CD14-positive monocyte (primary cell): ENCODE data around the gene GIPR. TPM values are rescaled to one million over a fixed set of nuclear protein-coding genes. Genes with fewer than 3 reads are reported as not detected.

Source experiments
- DNase-seq, 3 donors: peaks; one replicate each; pipeline ENCODE4 v3.0.0-alpha.2; 2011 to 2022
- H2AFZ ChIP-seq: 2 replicates; pipeline ENCODE4 v1.6.0; 2012; ENCODE audit warnings: mild to moderate bottlenecking, low read depth, low read length, inconsistent platforms; ENCODE audit not compliant: insufficient read depth, poor library complexity, severe bottlenecking
- H3K27ac ChIP-seq, 2 donors: 1 replicate in 1 of 2; 2 replicates in 1 of 2; pipeline ENCODE4 v1.5.1; 2012 to 2013; ENCODE audit warnings: low read length in 2 of 2, control low read depth in 1 of 2, inconsistent platforms in 1 of 2, low read depth in 1 of 2, mild to moderate bottlenecking in 1 of 2
- H3K27me3 ChIP-seq, 2 donors: one replicate each; pipeline versions ENCODE4 v1.6.0 to v1.6.1; 2011 to 2013; ENCODE audit warnings: low read length in 2 of 2; ENCODE audit not compliant: control insufficient read depth in 2 of 2, insufficient read depth in 2 of 2
- H3K36me3 ChIP-seq, 2 donors: replicated peaks in 1 of 2; 1 replicate in 1 of 2; 2 replicates in 1 of 2; pipeline versions ENCODE4 v1.5.1 to v1.6.1; 2012 to 2013; ENCODE audit warnings: low read length in 2 of 2, control low read depth in 1 of 2, inconsistent platforms in 1 of 2, mild to moderate bottlenecking in 1 of 2; ENCODE audit not compliant: insufficient read depth in 2 of 2, control insufficient read depth in 1 of 2
- H3K4me1 ChIP-seq, 2 donors: 1 replicate in 1 of 2; 2 replicates in 1 of 2; pipeline versions ENCODE4 v1.5.1 to v1.6.1; 2012 to 2013; ENCODE audit warnings: low read length in 2 of 2, control low read depth in 1 of 2, inconsistent platforms in 1 of 2, mild to moderate bottlenecking in 1 of 2, moderate library complexity in 1 of 2; ENCODE audit not compliant: insufficient read depth in 2 of 2, control insufficient read depth in 1 of 2
- H3K4me2 ChIP-seq: replicated peaks from 2 replicates; pipeline ENCODE3; 2012; ENCODE audit warnings: low read length, moderate library complexity, mild to moderate bottlenecking; ENCODE audit not compliant: poor library complexity, severe bottlenecking; ENCODE audit errors: extremely low read depth
- H3K4me3 ChIP-seq, 3 experiments: fragments of 200-600 bp in 1 of 3; sonication (generic) in 1 of 3; replicated peaks in 1 of 3; 1 replicate in 2 of 3; 2 replicates in 1 of 3; pipeline ENCODE4 v1.5.1; 2011 to 2013; ENCODE audit warnings: low read length in 3 of 3, mild to moderate bottlenecking in 3 of 3, control low read depth in 2 of 3, low read depth in 2 of 3, inconsistent platforms in 1 of 3, moderate library complexity in 1 of 3
- H3K79me2 ChIP-seq: 2 replicates; pipeline ENCODE4 v1.6.0; 2012; ENCODE audit warnings: mild to moderate bottlenecking, control low read depth, inconsistent platforms, low read length, moderate library complexity; ENCODE audit not compliant: insufficient read depth
- H3K9ac ChIP-seq: 2 replicates; pipeline ENCODE4 v1.6.0; 2017; ENCODE audit warnings: low read length, mild to moderate bottlenecking; ENCODE audit not compliant: insufficient read depth, poor library complexity, severe bottlenecking
- H3K9me3 ChIP-seq, 2 donors: replicated peaks in 1 of 2; 1 replicate in 1 of 2; 2 replicates in 1 of 2; pipeline versions ENCODE4 v1.5.1 to v1.6.1; 2012 to 2013; ENCODE audit warnings: low read length in 2 of 2, control low read depth in 1 of 2; ENCODE audit not compliant: control insufficient read depth in 1 of 2, insufficient read depth in 1 of 2
- H4K20me1 ChIP-seq: 2 replicates; pipeline ENCODE4 v1.6.0; 2012; ENCODE audit warnings: mild to moderate bottlenecking, low read length, control low read depth, moderate library complexity; ENCODE audit not compliant: insufficient read depth
- H3K27ac Mint-ChIP-seq, 7 donors: one replicate each; pipeline ENCODE4 v1.8.0; 2020; ENCODE audit warnings: mild to moderate bottlenecking in 7 of 7, mixed read lengths in 7 of 7, moderate library complexity in 6 of 7, inconsistent platforms in 2 of 7
- H3K27me3 Mint-ChIP-seq, 3 donors: one replicate each; pipeline ENCODE4 v1.8.0; 2021 to 2022; ENCODE audit warnings: low read depth in 3 of 3, mild to moderate bottlenecking in 3 of 3, mixed read lengths in 3 of 3, moderate library complexity in 3 of 3, inconsistent platforms in 1 of 3
- H3K36me3 Mint-ChIP-seq, 2 donors: one replicate each; pipeline ENCODE4 v1.8.0; 2020; ENCODE audit warnings: mixed read lengths in 2 of 2, inconsistent platforms in 1 of 2, mild to moderate bottlenecking in 1 of 2
- H3K4me1 Mint-ChIP-seq: one replicate; pipeline ENCODE4 v1.8.0; 2020; ENCODE audit warnings: mild to moderate bottlenecking, mixed read lengths
- H3K4me3 Mint-ChIP-seq, 2 donors: one replicate each; pipeline ENCODE4 v1.8.0; 2020; ENCODE audit warnings: mild to moderate bottlenecking in 2 of 2, mixed read lengths in 2 of 2, moderate library complexity in 1 of 2
- H3K9me3 Mint-ChIP-seq, 7 donors: one replicate each; pipeline ENCODE4 v1.8.0; 2020 to 2022; ENCODE audit warnings: mixed read lengths in 7 of 7, mild to moderate bottlenecking in 6 of 7, moderate library complexity in 6 of 7, inconsistent platforms in 2 of 7
- CTCF ChIP-seq: fragments of 200-600 bp; IDR thresholded peaks from one replicate; pipeline ENCODE4 v1.8.0; 2022; ENCODE audit warnings: antibody characterized with exemption, mild to moderate bottlenecking
- WGBS: methylation state at CpG from one replicate; pipeline ENCODE4 v1.1.5; 2013; ENCODE audit warnings: missing lambda C conversion rate; ENCODE audit not compliant: insufficient coverage; 5-methylcytosine and 5-hydroxymethylcytosine counted together
- intact Hi-C, 2 donors: fragments of 100-400 bp; cut with micrococcal nuclease; formaldehyde crosslinking; loops; one replicate each; pipeline versions ENCODE4 v1.15.0 to v1.15.1; 2023
- polyA plus RNA-seq, 3 donors: library from polyadenylated mRNA; depleted of rRNA in 1 of 3; unstranded in 2 of 3; stranded (reverse) in 1 of 3; fragments of 300-500 nt in 2 of 3; fragments of >200 nt in 1 of 3; fragmentation: Illumina TruSeq in 2 of 3; gene quantifications; 1 replicate in 2 of 3; 2 replicates in 1 of 3; pipeline ENCODE4 v1.2.3, GENCODE V29; 2012 to 2021

The GIPR gene
- polyA plus RNA-seq, 3 donors, result not detected

- intact Hi-C loops, result no loop called here
- H3K9me3 ChIP-seq, result no peaks in the 10 kb centered on the region
- H3K27ac ChIP-seq, result no peak overlapping the region
- no peak overlapping the region for H3K9ac ChIP-seq
- H3K27me3 ChIP-seq, result no peaks in the 10 kb centered on the region
- peaks cover 21 to 28% of the 10 kb centered on the region in 2 donors for H3K36me3 ChIP-seq
- no peak overlapping the region for H2AFZ ChIP-seq
- no peak overlapping the region for H3K27ac Mint-ChIP-seq
- peaks cover 25 to 38% of the 10 kb centered on the region in 2 donors for H3K36me3 Mint-ChIP-seq
- H3K4me3 ChIP-seq, result no peak overlapping the region
- peaks cover 0 to 1% (median 0%) of the 10 kb centered on the region in 3 donors for H3K27me3 Mint-ChIP-seq
- H3K4me1 ChIP-seq, result peaks cover 12 to 15% of the 10 kb centered on the region in 2 donors
- peaks cover 45% of the 10 kb centered on the region for H3K79me2 ChIP-seq
- peaks cover 52% of the 10 kb centered on the region for H4K20me1 ChIP-seq
- H3K4me1 Mint-ChIP-seq, result peaks cover 17% of the 10 kb centered on the region
- H3K4me2 ChIP-seq, result no peak overlapping the region
- no peak overlapping the region for H3K4me3 Mint-ChIP-seq
- H3K9me3 Mint-ChIP-seq, result no peaks in the 10 kb centered on the region
- TF ChIP-seq CTCF, result no peak
- no peak for DNase-seq
- 97% methylated on average over 13 of the region's 15 CpGs for WGBS
These were observed 45.1 kb downstream of the GIPR start for GRCh38 chr19:45713141-45713540.

- Histone ChIP-seq H3K9ac (no peak overlapping the region), H3K4me2 (no peak overlapping the region), H3K4me3 (no peak overlapping the region), H3K27me3 (no peaks in the 10 kb centered on the region), H3K9me3 (no peaks in the 10 kb centered on the region), H3K36me3 (peaks cover 21 to 36% of the 10 kb centered on the region in 2 donors), H4K20me1 (peaks cover 52% of the 10 kb centered on the region), H3K27ac (no peak overlapping the region), H3K4me1 (peaks cover 14 to 18% of the 10 kb centered on the region in 2 donors), H3K79me2 (peaks cover 56% of the 10 kb centered on the region), H2AFZ (no peak overlapping the region)
- WGBS, result 100% methylated on average over 2 of the region's 3 CpGs
- peaks cover 25 to 40% of the 10 kb centered on the region in 2 donors for H3K36me3 Mint-ChIP-seq
- DNase-seq, result no peak
- intact Hi-C loops, result no loop called here
- H3K4me1 Mint-ChIP-seq, result peaks cover 25% of the 10 kb centered on the region
- H3K4me3 Mint-ChIP-seq, result no peak overlapping the region
- peaks cover 0 to 3% (median 3%) of the 10 kb centered on the region in 3 donors for H3K27me3 Mint-ChIP-seq
- no peaks in the 10 kb centered on the region for H3K9me3 Mint-ChIP-seq
- no peak for TF ChIP-seq CTCF
- H3K27ac Mint-ChIP-seq, result no peak overlapping the region
These were observed 47.1 kb downstream of the GIPR start for GRCh38 chr19:45715139-45715538.
